PC-9 (cell line): Measurements from ENCODE around the gene MIEN1. TPM values are rescaled to one million over a fixed set of nuclear protein-coding genes. Genes with fewer than 3 reads are reported as not detected.

Experiments used
- BruUV-seq: library from RNA; stranded (reverse); fragments of 400-500 nt; replicated peaks from 2 replicates; lab custom pipeline; 2021; lab: Mats Ljungman, UMichigan
- CTCF ChIA-PET: fragments of 300-600 bp; sonication (Branson Sonifier 250); formaldehyde crosslinking; loops from one replicate; lab custom pipeline; 2022; ENCODE audit warnings: antibody characterized with exemption; lab: Charles Lee
- POLR2A ChIA-PET: fragments of 300-600 bp; sonication (Branson Sonifier 250); formaldehyde crosslinking; loops from one replicate; lab custom pipeline; 2022; ENCODE audit warnings: antibody characterized with exemption; ENCODE audit not compliant: unreplicated experiment; lab: Charles Lee
- DNase-seq, 2 experiments: peaks; one replicate each; pipeline versions ENCODE4 v3.0.0 to v3.0.0-alpha.2; 2015 to 2022; ENCODE audit warnings: mixed read lengths in 1 of 2
- H2AFZ ChIP-seq: fragments of 200-600 bp; sonication (generic); 2 replicates; pipeline ENCODE4 v1.8.1; 2017; ENCODE audit warnings: antibody characterized with exemption
- H3F3A ChIP-seq: fragments of 200-600 bp; sonication (generic); 2 replicates; pipeline ENCODE4 v1.8.1; 2017; ENCODE audit warnings: antibody characterized with exemption, mild to moderate bottlenecking, low read depth; ENCODE audit not compliant: insufficient read depth
- H3K27ac ChIP-seq: fragments of 200-600 bp; sonication (generic); 2 replicates; pipeline ENCODE4 v1.6.1; 2016; ENCODE audit warnings: mixed run types
- H3K27me3 ChIP-seq: fragments of 200-600 bp; sonication (generic); 2 replicates; pipeline ENCODE4 v1.6.1; 2016; ENCODE audit warnings: low read depth, mixed run types; ENCODE audit not compliant: insufficient read depth
- H3K36me3 ChIP-seq: fragments of 200-600 bp; sonication (generic); 2 replicates; pipeline ENCODE4 v1.6.1; 2016; ENCODE audit warnings: low read depth, mixed run types
- H3K4me1 ChIP-seq: fragments of 200-600 bp; sonication (generic); replicated peaks from 2 replicates; pipeline ENCODE4 v1.6.1; 2016; ENCODE audit warnings: mixed run types; ENCODE audit not compliant: insufficient read depth
- H3K4me2 ChIP-seq: fragments of 200-600 bp; sonication (generic); 2 replicates; pipeline ENCODE4 v1.6.1; 2017; ENCODE audit warnings: mixed run types
- H3K4me3 ChIP-seq: fragments of 200-600 bp; sonication (generic); 2 replicates; pipeline ENCODE4 v1.6.1; 2016; ENCODE audit warnings: mixed run types
- H3K79me2 ChIP-seq: fragments of 200-600 bp; sonication (generic); 2 replicates; pipeline ENCODE4 v1.6.1; 2017; ENCODE audit warnings: low read depth, mixed run types
- H3K9me2 ChIP-seq: fragments of 200-600 bp; sonication (generic); 2 replicates; pipeline ENCODE4 v1.8.1; 2017; ENCODE audit warnings: mild to moderate bottlenecking; ENCODE audit not compliant: insufficient read depth
- H3K9me3 ChIP-seq: fragments of 200-600 bp; sonication (generic); 2 replicates; pipeline ENCODE4 v1.8.1; 2016; ENCODE audit warnings: low read depth; ENCODE audit not compliant: insufficient read depth
- H4K20me1 ChIP-seq: fragments of 200-600 bp; sonication (generic); 2 replicates; pipeline ENCODE4 v1.8.1; 2017; ENCODE audit not compliant: insufficient read depth
- EZH2 ChIP-seq: fragments of 200-600 bp; sonication (generic); IDR thresholded peaks from 2 replicates; pipeline ENCODE4 v1.8.0; 2017; ENCODE audit warnings: antibody characterized with exemption, low read depth
- intact Hi-C: fragments of 100-400 bp; cut with micrococcal nuclease; formaldehyde crosslinking; loops from one replicate; pipeline ENCODE4 v1.10.0; 2022; ENCODE audit not compliant: unreplicated experiment
- total RNA-seq: library from RNA; stranded (reverse); gene quantifications from 2 replicates; pipeline ENCODE4 v1.2.3, GENCODE V29; 2021
- TF ChIP-seq, protein P1 (sequence below): fragments of 200-600 bp; sonication (generic); conservative IDR thresholded peaks from 2 replicates; pipeline ENCODE4 v1.6.1; 2017; ENCODE audit warnings: mixed run types, antibody characterized with exemption, mild to moderate bottlenecking, moderate library complexity

Gene MIEN1
- total RNA-seq, 1 experiment from 2014 or later = 49.2 TPM

DNA sequence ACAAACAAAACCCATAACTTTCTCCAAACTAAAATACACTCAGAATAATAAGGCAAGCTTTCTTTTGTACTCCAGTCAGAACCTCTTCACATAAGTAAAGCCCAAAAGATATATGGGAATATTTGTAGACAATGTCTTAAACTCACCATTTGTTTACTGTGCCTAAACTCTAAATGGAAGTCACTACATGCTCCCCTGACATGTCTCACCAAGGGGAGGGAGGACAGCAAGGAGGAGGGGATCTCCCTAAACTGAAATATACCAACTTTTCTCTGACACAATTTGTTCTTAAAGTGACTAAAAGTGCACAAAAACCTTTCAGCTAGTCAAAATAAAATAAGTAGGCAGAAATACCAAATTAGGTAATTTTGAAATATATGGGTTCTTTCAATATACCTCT, 45.9 kb upstream of the MIEN1 start:
- TF ChIP-seq, protein P1, sequence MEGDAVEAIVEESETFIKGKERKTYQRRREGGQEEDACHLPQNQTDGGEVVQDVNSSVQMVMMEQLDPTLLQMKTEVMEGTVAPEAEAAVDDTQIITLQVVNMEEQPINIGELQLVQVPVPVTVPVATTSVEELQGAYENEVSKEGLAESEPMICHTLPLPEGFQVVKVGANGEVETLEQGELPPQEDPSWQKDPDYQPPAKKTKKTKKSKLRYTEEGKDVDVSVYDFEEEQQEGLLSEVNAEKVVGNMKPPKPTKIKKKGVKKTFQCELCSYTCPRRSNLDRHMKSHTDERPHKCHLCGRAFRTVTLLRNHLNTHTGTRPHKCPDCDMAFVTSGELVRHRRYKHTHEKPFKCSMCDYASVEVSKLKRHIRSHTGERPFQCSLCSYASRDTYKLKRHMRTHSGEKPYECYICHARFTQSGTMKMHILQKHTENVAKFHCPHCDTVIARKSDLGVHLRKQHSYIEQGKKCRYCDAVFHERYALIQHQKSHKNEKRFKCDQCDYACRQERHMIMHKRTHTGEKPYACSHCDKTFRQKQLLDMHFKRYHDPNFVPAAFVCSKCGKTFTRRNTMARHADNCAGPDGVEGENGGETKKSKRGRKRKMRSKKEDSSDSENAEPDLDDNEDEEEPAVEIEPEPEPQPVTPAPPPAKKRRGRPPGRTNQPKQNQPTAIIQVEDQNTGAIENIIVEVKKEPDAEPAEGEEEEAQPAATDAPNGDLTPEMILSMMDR = no peak
- no peak for TF ChIP-seq EZH2
- H3K79me2 ChIP-seq = no peaks in the 10 kb centered on the region
- BruUV-seq = no TSS peak
- CTCF ChIA-PET = no interaction called here
- H3K9me3 ChIP-seq = no peaks in the 10 kb centered on the region
- no peak overlapping the region for H2AFZ ChIP-seq
- H3K36me3 ChIP-seq = no peaks in the 10 kb centered on the region
- intact Hi-C loops = no loop called here
- no peak overlapping the region for H3K27ac ChIP-seq
- POLR2A ChIA-PET = no interaction called here
- H3K9me2 ChIP-seq = no peaks in the 10 kb centered on the region
- H4K20me1 ChIP-seq = no peaks in the 10 kb centered on the region
- peaks cover 26% of the 10 kb centered on the region for H3K4me1 ChIP-seq
- DNase-seq = no peak
- no peaks in the 10 kb centered on the region for H3K27me3 ChIP-seq
- no peak overlapping the region for H3K4me3 ChIP-seq
- peaks cover 7% of the 10 kb centered on the region; the same call in 1 of the 2 replicates for H3F3A ChIP-seq
- H3K4me2 ChIP-seq = no peak overlapping the region

DNA sequence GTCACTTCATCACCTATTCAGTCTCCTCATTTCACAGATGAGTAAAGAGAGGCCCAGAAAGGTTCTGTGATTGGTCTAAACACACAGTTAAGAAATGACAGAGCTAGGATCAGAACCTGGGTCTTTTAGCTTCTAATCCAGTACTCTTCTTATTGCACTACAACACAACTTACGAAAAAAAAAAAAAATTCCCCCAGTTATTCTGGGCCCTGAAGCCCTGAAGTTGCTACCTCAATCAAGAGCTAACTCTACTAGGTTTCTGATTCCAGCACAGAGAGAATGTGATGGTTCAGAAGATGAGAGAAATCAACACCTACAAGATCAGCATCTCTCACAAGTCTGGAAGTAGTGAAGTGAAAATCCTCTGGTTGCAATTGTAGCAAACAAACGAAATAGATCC, 44.7 kb upstream of the MIEN1 start:
- Histone ChIP-seq H4K20me1 (no peaks in the 10 kb centered on the region), H3K9me3 (no peaks in the 10 kb centered on the region), H3K36me3 (no peaks in the 10 kb centered on the region), H3K79me2 (no peaks in the 10 kb centered on the region), H3F3A (peaks cover 19% of the 10 kb centered on the region), H3K4me1 (peaks cover 28% of the 10 kb centered on the region), H3K4me3 (no peak overlapping the region), H3K27ac (no peak overlapping the region), H3K27me3 (no peaks in the 10 kb centered on the region), H3K9me2 (no peaks in the 10 kb centered on the region), H2AFZ (no peak overlapping the region), H3K4me2 (no peak overlapping the region)
- no peak for DNase-seq
- POLR2A ChIA-PET = interaction anchor here (0.6 to 0.7 kb wide), 2 partner anchors 152 to 324 kb away, joined by 5 to 7 read pairs; no protein-coding TSS in a partner anchor
- intact Hi-C loops = no loop called here
- no peak for TF ChIP-seq EZH2
- TF ChIP-seq, protein P1 = no peak
- no TSS peak for BruUV-seq
- CTCF ChIA-PET = interaction anchor here (0.5 kb wide), 1 partner anchor 140 kb away, joined by 3 read pairs; no protein-coding TSS in a partner anchor

DNA sequence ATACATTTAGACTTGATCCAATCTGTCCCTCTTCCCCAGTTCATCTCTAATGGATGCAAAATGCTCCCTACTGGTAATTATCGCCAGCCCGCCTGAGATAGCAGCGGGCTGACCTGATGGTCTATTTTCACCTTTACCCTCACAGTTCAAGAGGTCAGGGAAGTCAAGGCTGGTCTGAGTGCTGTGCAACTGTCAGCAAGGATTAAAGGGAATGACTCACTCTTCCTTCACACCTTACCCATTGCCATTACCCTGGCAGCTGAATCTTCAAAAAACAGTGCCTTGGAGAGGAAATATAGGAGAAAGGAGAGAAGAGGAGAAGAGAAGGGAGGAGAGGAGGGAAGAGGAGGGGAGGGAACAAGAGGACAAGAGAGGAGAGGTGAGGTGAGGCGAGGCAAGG, 43.7 kb upstream of the MIEN1 start:
- intact Hi-C loops = loop anchor here (5.0 kb wide), 1 partner anchor 153 kb away; the partner anchor contains the start of genes LRRC3C and ORMDL3
- ChIA-PET CTCF (no interaction called here), POLR2A (no interaction called here)
- H3K9me2 ChIP-seq = no peaks in the 10 kb centered on the region
- no peaks in the 10 kb centered on the region for H3K36me3 ChIP-seq
- TF ChIP-seq, protein P1 = no peak
- no peak for TF ChIP-seq EZH2
- H3K4me2 ChIP-seq = no peak overlapping the region
- H2AFZ ChIP-seq = no peak overlapping the region
- BruUV-seq = no TSS peak
- H4K20me1 ChIP-seq = no peaks in the 10 kb centered on the region
- H3K27ac ChIP-seq = no peak overlapping the region
- H3K4me1 ChIP-seq = peaks cover 35% of the 10 kb centered on the region
- H3K4me3 ChIP-seq = no peak overlapping the region
- no peaks in the 10 kb centered on the region for H3K79me2 ChIP-seq
- H3K9me3 ChIP-seq = no peaks in the 10 kb centered on the region
- no peaks in the 10 kb centered on the region for H3K27me3 ChIP-seq
- H3F3A ChIP-seq = peaks cover 27% of the 10 kb centered on the region
- no peak for DNase-seq
